GM12878 (cell line): Measurements from ENCODE around the gene PLEKHM3. TPM values are rescaled to one million over a fixed set of nuclear protein-coding genes. Genes with fewer than 3 reads are reported as not detected.

Source experiments
- ATAC-seq: fragments of 200-7000 bp; cut with Tn5 transposase; 3 replicates; pipeline ENCODE4 v1.9.1; 2020; ENCODE audit warnings: mild to moderate bottlenecking, moderate library complexity
- BruUV-seq: library from RNA; stranded (reverse); fragments of 400-500 nt; replicated peaks from 2 replicates; lab custom pipeline; 2021; lab: Mats Ljungman, UMichigan
- CTCF ChIA-PET: fragments of 300-600 bp; sonication (Branson Sonifier 250); formaldehyde crosslinking; extraction: SDS; loops from one replicate; lab custom pipeline; 2021; ENCODE audit warnings: inconsistent platforms; lab: Yijun Ruan, JAX
- POLR2A ChIA-PET: fragments of 350-600 bp; formaldehyde crosslinking; extraction: SDS; loops from one replicate; lab custom pipeline; 2021; ENCODE audit warnings: inconsistent platforms; lab: Charles Lee
- RAD21 ChIA-PET: fragments of 300-600 bp; sonication (Branson Sonifier 250); formaldehyde crosslinking; loops from one replicate; lab custom pipeline; 2023; ENCODE audit warnings: antibody characterized with exemption; ENCODE audit not compliant: unreplicated experiment; lab: Charles Lee
- SMC1A ChIA-PET: fragments of 300-600 bp; sonication (Branson Sonifier 250); formaldehyde crosslinking; loops from one replicate; lab custom pipeline; 2023; ENCODE audit not compliant: unreplicated experiment, uncharacterized antibody; lab: Charles Lee
- DNase-seq: peaks from one replicate; pipeline ENCODE4 v3.0.0-alpha.2; 2011; ENCODE audit warnings: low read depth, low spot score
- FAIRE-seq: peaks from 3 replicates; lab custom pipeline; 2011; peaks lifted over from hg19 to GRCh38; lab: Jason Lieb, UNC
- H2AFZ ChIP-seq: 2 replicates; pipeline ENCODE4 v1.6.0; 2011; ENCODE audit warnings: low read depth, low read length, control low read depth; ENCODE audit not compliant: control insufficient read depth
- H3K27ac ChIP-seq: 2 replicates; pipeline ENCODE4 v1.5.1; 2011; ENCODE audit warnings: control low read depth; ENCODE audit not compliant: control insufficient read depth, insufficient read depth
- H3K27me3 ChIP-seq, 2 experiments: replicated peaks in 1 of 2; 2 replicates each; pipeline versions ENCODE4 v1.6.0 to v1.6.1; 2011; ENCODE audit warnings: low read length in 1 of 2; ENCODE audit not compliant: control insufficient read depth in 2 of 2, insufficient read depth in 2 of 2
- H3K36me3 ChIP-seq, 2 experiments: 2 replicates each; pipeline ENCODE4 v1.5.1; 2011; ENCODE audit warnings: low read length in 1 of 2; ENCODE audit not compliant: control insufficient read depth in 2 of 2, insufficient read depth in 2 of 2
- H3K4me1 ChIP-seq: 2 replicates; pipeline ENCODE4 v1.6.1; 2011; ENCODE audit warnings: mild to moderate bottlenecking, low read length, moderate library complexity, mixed read lengths; ENCODE audit not compliant: control insufficient read depth, insufficient read depth
- H3K4me2 ChIP-seq: 2 replicates; pipeline ENCODE4 v1.6.0; 2011; ENCODE audit warnings: control low read depth; ENCODE audit not compliant: control insufficient read depth, insufficient read depth
- H3K4me3 ChIP-seq: fragments of 200-600 bp; sonication (generic); 2 replicates; pipeline ENCODE4 v1.5.1; 2016
- H3K79me2 ChIP-seq: 2 replicates; pipeline ENCODE4 v1.6.0; 2011; ENCODE audit warnings: low read length; ENCODE audit not compliant: control insufficient read depth, insufficient read depth
- H3K9ac ChIP-seq: 2 replicates; pipeline ENCODE4 v1.8.0; 2011; ENCODE audit warnings: low read length, control low read depth, mixed read lengths; ENCODE audit not compliant: control insufficient read depth, insufficient read depth
- H3K9me3 ChIP-seq: replicated peaks from 3 replicates; pipeline ENCODE4 v1.5.1; 2011; ENCODE audit warnings: mild to moderate bottlenecking, low read length; ENCODE audit not compliant: control insufficient read depth, insufficient read depth
- H4K20me1 ChIP-seq: 2 replicates; pipeline ENCODE4 v1.6.0; 2011; ENCODE audit not compliant: control insufficient read depth, insufficient read depth
- BCL11A ChIP-seq: IDR thresholded peaks from 2 replicates; pipeline ENCODE4 v1.6.1; 2011; ENCODE audit warnings: low read depth, low read length
- BCL3 ChIP-seq: IDR thresholded peaks from 2 replicates; pipeline ENCODE4 v1.6.1; 2011; ENCODE audit warnings: borderline replicate concordance, low read depth, mild to moderate bottlenecking, moderate library complexity, low read length; ENCODE audit not compliant: insufficient read depth, poor library complexity, severe bottlenecking
- BHLHE40 ChIP-seq, 2 experiments: fragments of 450-650 bp in 1 of 2; IDR thresholded peaks; 2 replicates each; pipeline ENCODE4 v1.6.1; 2011 to 2017; ENCODE audit warnings: low read depth in 2 of 2, borderline replicate concordance in 1 of 2, improper control_type of control experiment in 1 of 2, low read length in 1 of 2, mild to moderate bottlenecking in 1 of 2
- CREB1 ChIP-seq: IDR thresholded peaks from 2 replicates; pipeline ENCODE4 v1.6.1; 2012; ENCODE audit warnings: low read depth, mild to moderate bottlenecking, inconsistent platforms
- GATAD2B ChIP-seq: fragments of 450-650 bp; conservative IDR thresholded peaks from 2 replicates; pipeline ENCODE4 v1.6.1; 2017; ENCODE audit warnings: low read depth, mild to moderate bottlenecking, moderate library complexity
- JUNB ChIP-seq: IDR thresholded peaks from 2 replicates; pipeline ENCODE4 v1.6.1; 2016; ENCODE audit warnings: antibody characterized with exemption, mild to moderate bottlenecking
- MLLT1 ChIP-seq: fragments of 450-650 bp; IDR thresholded peaks from 2 replicates; pipeline ENCODE4 v1.6.1; 2016; ENCODE audit warnings: mild to moderate bottlenecking
- NR2C2 ChIP-seq: IDR thresholded peaks from 2 replicates; pipeline ENCODE4 v1.6.1; 2011; ENCODE audit warnings: borderline replicate concordance, low read depth; ENCODE audit not compliant: control insufficient read depth, insufficient read length
- SP1 ChIP-seq: IDR thresholded peaks from one replicate; pipeline ENCODE4 v1.6.1; 2011; ENCODE audit warnings: low read depth, low read length
- TARDBP ChIP-seq: IDR thresholded peaks from 2 replicates; pipeline ENCODE4 v1.6.1; 2016; ENCODE audit warnings: borderline replicate concordance
- WRNIP1 ChIP-seq: IDR thresholded peaks from 2 replicates; pipeline ENCODE4 v1.6.1; 2011; ENCODE audit warnings: low read depth, low read length, improper control_type of control experiment, borderline replicate concordance
- ZZZ3 ChIP-seq: IDR thresholded peaks from 2 replicates; pipeline ENCODE4 v1.6.1; 2011; ENCODE audit warnings: low read depth; ENCODE audit not compliant: control insufficient read depth, insufficient read length
- WGBS: methylation state at CpG from one replicate; pipeline ENCODE4 v1.1.6; 2016; ENCODE audit warnings: low lambda C conversion rate; ENCODE audit not compliant: insufficient replicate concordance, insufficient coverage; ENCODE audit errors: missing lambda C conversion rate; 5-methylcytosine and 5-hydroxymethylcytosine counted together
- in situ Hi-C: fragments of 300-500 bp; cut with MboI; formaldehyde crosslinking; loops from 9 replicates; pipeline ENCODE4 v1.14.3; 2018; ENCODE audit warnings: mixed read lengths
- intact Hi-C: fragments of 100-400 bp; cut with micrococcal nuclease; formaldehyde crosslinking; loops from one replicate; pipeline ENCODE4 v1.14.2; 2022; ENCODE audit not compliant: unreplicated experiment
- polyA plus RNA-seq, 11 experiments: library from polyadenylated mRNA; depleted of rRNA in 4 of 11; unstranded in 6 of 11; stranded (reverse) in 5 of 11; fragments of >200 nt; fragmentation: Nextera tagmentation in 4 of 11; fragmentation: Illumina TruSeq in 1 of 11; extraction: Ambion mirVana in 4 of 11; extraction: Trizol in 1 of 11; gene quantifications; 1 replicate in 1 of 11; 2 replicates in 10 of 11; pipeline versions ENCODE4 v1.2.1 to v1.2.3, GENCODE V29; 2011 to 2016; ENCODE audit warnings: inconsistent platforms in 2 of 11, missing spikeins in 2 of 11, low read depth in 1 of 11
- total RNA-seq, 4 experiments: library from RNA; depleted of rRNA in 3 of 4; stranded (reverse); fragments of >200 nt in 3 of 4; fragmentation: Illumina TruSeq in 1 of 4; extraction: Trizol in 1 of 4; gene quantifications; 2 replicates each; pipeline versions ENCODE4 v1.2.1 to v1.2.3, GENCODE V29; 2013 to 2021

PLEKHM3 gene
- total and polyA plus RNA-seq, 10 of the 15 experiments (the other 5 are each of a cell fraction or from before 2014, with no cell fraction given): 1.4 to 5.6 (median 3.0) TPM

GRCh38 chr2:207830778-207831438 is 194.4 kb downstream of the PLEKHM3 start (continued):
- no peak for TF ChIP-seq BHLHE40 (IDR thresholded peaks at IDR 0.05; ENCODE audit: borderline replicate concordance in 1 of 2, low read depth in 2 of 2, low read length in 1 of 2)
- TF ChIP-seq MLLT1: no peak

GRCh38 chr2:207828361-207829057 is 196.8 kb downstream of the PLEKHM3 start:
- POLR2A ChIA-PET: no interaction called here
- ATAC-seq (no peak), DNase-seq (no peak)
- Histone ChIP-seq H2AFZ (no peak overlapping the region), H3K4me2 (no peak overlapping the region), H3K79me2 (no peaks in the 10 kb centered on the region), H3K36me3 (no peaks in the 10 kb centered on the region), H3K27ac (no peak overlapping the region), H3K4me1 (peaks cover 9% of the 10 kb centered on the region), H3K9me3 (no peaks in the 10 kb centered on the region), H4K20me1 (no peaks in the 10 kb centered on the region), H3K4me3 (no peak overlapping the region), H3K9ac (no peak overlapping the region)
- BruUV-seq: no TSS peak
- RAD21 ChIA-PET: no interaction called here
- intact Hi-C loops: no loop called here
- WGBS: 89% methylated on average over 12 of the region's 12 CpGs
- TF ChIP-seq GATAD2B: no peak
- no peak for TF ChIP-seq BCL11A
- TF ChIP-seq CREB1: no peak
- no peak for TF ChIP-seq SP1
- TF ChIP-seq BCL3: no peak
- TF ChIP-seq JUNB: no peak
- TF ChIP-seq ZZZ3: no peak
- TF ChIP-seq WRNIP1: no peak
- TF ChIP-seq NR2C2: no peak
- no peak for TF ChIP-seq TARDBP
- TF ChIP-seq, all 136 proteins: peak for 0
- peak; percentile 65 for FAIRE-seq
- no peaks in the 10 kb centered on the region for H3K27me3 ChIP-seq
- in situ Hi-C loops: no loop called here
- ChIA-PET CTCF (interaction anchor here (1.6 kb wide), 1 partner anchor 18 kb away, joined by 5 read pairs; no protein-coding TSS in a partner anchor), SMC1A (interaction anchor here (1.0 to 1.6 kb wide), 2 partner anchors 10 to 43 kb away, joined by 3 to 5 read pairs; no protein-coding TSS in a partner anchor)
